H1 (cell line): Measurements from ENCODE around the gene SV2C. TPM values are rescaled to one million over a fixed set of nuclear protein-coding genes. Genes with fewer than 3 reads are reported as not detected.

Experiments
- CTCF ChIA-PET: fragments of 300-600 bp; sonication (Branson Sonifier 250); formaldehyde crosslinking; loops from one replicate; lab custom pipeline; 2021; ENCODE audit not compliant: partially characterized antibody; lab: Charles Lee
- POLR2A ChIA-PET: fragments of 300-600 bp; sonication (Branson Sonifier 250); formaldehyde crosslinking; loops from one replicate; lab custom pipeline; 2021; ENCODE audit warnings: inconsistent platforms; ENCODE audit not compliant: partially characterized antibody; lab: Charles Lee
- DNase-seq, 2 experiments: peaks; one replicate each; pipeline versions ENCODE4 v3.0.0 to v3.0.0-alpha.2; 2010 to 2022; ENCODE audit warnings: low spot score in 2 of 2, low read depth in 1 of 2, mixed read lengths in 1 of 2
- FAIRE-seq: peaks from 2 replicates; lab custom pipeline; 2011; peaks lifted over from hg19 to GRCh38; lab: Jason Lieb, UNC
- H2AFZ ChIP-seq: 2 replicates; pipeline ENCODE4 v1.8.1; 2012; ENCODE audit warnings: low read length, inconsistent platforms
- H2AK5ac ChIP-seq: 2 replicates; pipeline ENCODE4 v1.6.1; 2013; ENCODE audit warnings: low read depth, low read length
- H2BK120ac ChIP-seq: replicated peaks from 2 replicates; pipeline ENCODE3; 2013; ENCODE audit warnings: low read depth, low read length, inconsistent platforms
- H2BK12ac ChIP-seq: 2 replicates; pipeline ENCODE4 v1.6.1; 2013; ENCODE audit warnings: low read depth, low read length
- H2BK15ac ChIP-seq: 2 replicates; pipeline ENCODE4 v1.6.1; 2013; ENCODE audit warnings: low read length
- H2BK20ac ChIP-seq: 2 replicates; pipeline ENCODE4 v1.6.1; 2013; ENCODE audit warnings: low read length
- H2BK5ac ChIP-seq: 2 replicates; pipeline ENCODE4 v1.6.1; 2013; ENCODE audit warnings: low read depth, low read length
- H3K14ac ChIP-seq: 2 replicates; pipeline ENCODE4 v1.6.1; 2013; ENCODE audit warnings: inconsistent platforms; ENCODE audit not compliant: insufficient read length
- H3K18ac ChIP-seq: 2 replicates; pipeline ENCODE4 v1.6.1; 2013; ENCODE audit warnings: low read length; ENCODE audit errors: extremely low read depth
- H3K23ac ChIP-seq: 2 replicates; pipeline ENCODE4 v1.6.1; 2013; ENCODE audit warnings: inconsistent platforms; ENCODE audit not compliant: insufficient read length
- H3K23me2 ChIP-seq: 2 replicates; pipeline ENCODE4 v1.6.1; 2013; ENCODE audit warnings: low read depth, low read length
- H3K27ac ChIP-seq: 2 replicates; pipeline ENCODE4 v1.6.1; 2011; ENCODE audit warnings: low read depth, low read length, inconsistent platforms
- H3K27me3 ChIP-seq, 4 experiments: replicated peaks in 1 of 4; 1 replicate in 1 of 4; 2 replicates in 3 of 4; pipeline versions ENCODE4 v1.6.1 to v1.8.1; 2011 to 2013; ENCODE audit warnings: low read length in 3 of 4, mild to moderate bottlenecking in 3 of 4, inconsistent platforms in 2 of 4, mixed read lengths in 2 of 4, moderate library complexity in 1 of 4; ENCODE audit not compliant: control insufficient read depth in 3 of 4, insufficient read depth in 3 of 4; ENCODE audit errors: extremely low read depth in 1 of 4
- H3K36me3 ChIP-seq, 4 experiments: 2 replicates each; pipeline versions ENCODE4 v1.6.1 to v1.8.1; 2011 to 2013; ENCODE audit warnings: mild to moderate bottlenecking in 4 of 4, low read length in 3 of 4, moderate library complexity in 2 of 4, control low read depth in 1 of 4, inconsistent platforms in 1 of 4; ENCODE audit not compliant: insufficient read depth in 4 of 4, control insufficient read depth in 2 of 4
- H3K4ac ChIP-seq: replicated peaks from 2 replicates; pipeline ENCODE3; 2013; ENCODE audit warnings: low read length, low read depth, mixed read lengths, inconsistent platforms; ENCODE audit not compliant: insufficient read length
- H3K4me1 ChIP-seq, 4 experiments: replicated peaks in 1 of 4; 1 replicate in 1 of 4; 2 replicates in 3 of 4; pipeline versions ENCODE4 v1.6.1 to v1.8.1; 2011 to 2013; ENCODE audit warnings: low read length in 3 of 4, inconsistent platforms in 2 of 4, mixed read lengths in 1 of 4; ENCODE audit not compliant: insufficient read depth in 4 of 4, control insufficient read depth in 3 of 4
- H3K4me2 ChIP-seq, 2 experiments: 2 replicates each; pipeline versions ENCODE4 v1.6.1 to v1.8.1; 2011 to 2013; ENCODE audit warnings: low read depth in 2 of 2, low read length in 2 of 2, control low read depth in 1 of 2, inconsistent platforms in 1 of 2, mild to moderate bottlenecking in 1 of 2; ENCODE audit not compliant: insufficient read depth in 1 of 2
- H3K4me3 ChIP-seq, 4 experiments: fragments of 200-600, 300-600 bp in 1 of 4; sonication (generic), shearing (Covaris generic), sonication (Bioruptor Twin) in 1 of 4; 2 replicates each; pipeline versions ENCODE4 v1.5.1 to v1.8.1; 2011 to 2016; ENCODE audit warnings: low read length in 4 of 4, low read depth in 3 of 4, control low read depth in 2 of 4, inconsistent platforms in 2 of 4, mild to moderate bottlenecking in 2 of 4, mixed read lengths in 1 of 4, moderate library complexity in 1 of 4; ENCODE audit not compliant: insufficient read depth in 2 of 4; ENCODE audit errors: extremely low read depth in 1 of 4
- H3K56ac ChIP-seq: replicated peaks from 2 replicates; pipeline ENCODE3; 2013; ENCODE audit warnings: low read depth, mild to moderate bottlenecking, mixed read lengths, low read length, inconsistent platforms; ENCODE audit not compliant: insufficient read length
- H3K79me1 ChIP-seq: 2 replicates; pipeline ENCODE4 v1.6.1; 2013; ENCODE audit warnings: low read depth, low read length, control low read depth
- H3K79me2 ChIP-seq, 2 experiments: 2 replicates each; pipeline versions ENCODE4 v1.6.1 to v1.8.1; 2012 to 2013; ENCODE audit warnings: low read length in 2 of 2, mild to moderate bottlenecking in 2 of 2, inconsistent platforms in 1 of 2; ENCODE audit not compliant: insufficient read depth in 2 of 2, control insufficient read depth in 1 of 2
- H3K9ac ChIP-seq, 4 experiments: replicated peaks in 1 of 4; 1 replicate in 1 of 4; 2 replicates in 3 of 4; pipeline versions ENCODE4 v1.6.1 to v1.8.1; 2011 to 2013; ENCODE audit warnings: low read depth in 3 of 4, low read length in 3 of 4, control low read depth in 2 of 4, mild to moderate bottlenecking in 2 of 4, moderate library complexity in 2 of 4, inconsistent platforms in 1 of 4; ENCODE audit errors: extremely low read depth in 1 of 4
- H3K9me3 ChIP-seq, 2 experiments: 2 replicates each; pipeline versions ENCODE4 v1.6.1 to v1.8.1; 2012 to 2013; ENCODE audit warnings: mild to moderate bottlenecking in 2 of 2, moderate library complexity in 2 of 2, control low read depth in 1 of 2, inconsistent platforms in 1 of 2, low read depth in 1 of 2, low read length in 1 of 2, mixed read lengths in 1 of 2; ENCODE audit not compliant: insufficient read depth in 2 of 2
- H4K20me1 ChIP-seq, 2 experiments: replicated peaks in 1 of 2; 2 replicates each; pipeline versions ENCODE3 to v1.8.1; 2011 to 2013; ENCODE audit warnings: inconsistent platforms in 2 of 2, low read length in 2 of 2, mild to moderate bottlenecking in 1 of 2; ENCODE audit not compliant: insufficient read depth in 2 of 2, control insufficient read depth in 1 of 2
- H4K5ac ChIP-seq: 2 replicates; pipeline ENCODE4 v1.6.1; 2013; ENCODE audit warnings: low read length, low read depth, mixed read lengths, inconsistent platforms; ENCODE audit not compliant: insufficient read length
- H4K8ac ChIP-seq: 2 replicates; pipeline ENCODE4 v1.8.0; 2013; ENCODE audit warnings: mild to moderate bottlenecking, moderate library complexity, low read length, inconsistent platforms; ENCODE audit not compliant: insufficient read depth; ENCODE audit errors: extremely low read depth
- H4K91ac ChIP-seq: replicated peaks from 2 replicates; pipeline ENCODE3; 2013; ENCODE audit warnings: low read length, mixed read lengths, inconsistent platforms; ENCODE audit not compliant: insufficient read length
- CREB1 ChIP-seq: IDR thresholded peaks from 2 replicates; pipeline ENCODE4 v1.6.1; 2012; ENCODE audit warnings: inconsistent platforms
- JUN ChIP-seq: IDR thresholded peaks from 2 replicates; pipeline ENCODE4 v1.6.1; 2011; ENCODE audit warnings: low read depth, mild to moderate bottlenecking, improper control_type of control experiment, low read length
- RAD21 ChIP-seq, 2 experiments: IDR thresholded peaks in 1 of 2; conservative IDR thresholded peaks in 1 of 2; 2 replicates each; pipeline ENCODE4 v1.6.1; 2011; ENCODE audit warnings: low read depth in 2 of 2, low read length in 2 of 2, improper control_type of control experiment in 1 of 2, inconsistent platforms in 1 of 2, mild to moderate bottlenecking in 1 of 2, moderate library complexity in 1 of 2
- TEAD4 ChIP-seq: IDR thresholded peaks from 2 replicates; pipeline ENCODE4 v1.6.1; 2012; ENCODE audit warnings: low read depth, low read length, inconsistent platforms, mixed read lengths
- polyA plus RNA-seq, 7 experiments: library from polyadenylated mRNA; depleted of rRNA in 3 of 7; stranded (reverse) in 5 of 7; unstranded in 2 of 7; fragments of >200 nt in 5 of 7; fragments of 200-250 nt in 2 of 7; gene quantifications; 1 replicate in 5 of 7; 2 replicates in 1 of 7; 4 replicates in 1 of 7; pipeline versions ENCODE4 v1.2.1 to v1.2.3, GENCODE V29; 2011 to 2013; ENCODE audit warnings: missing spikeins in 2 of 7, mixed read lengths in 2 of 7
- total RNA-seq: library from RNA; stranded (reverse); fragmentation: NEBNext Ultra II Directional; extraction: Animal tissue kit (Norgen Biotek cat#: 25700); gene quantifications from 2 replicates; pipeline ENCODE4 v1.2.1, GENCODE V29; 2021

SV2C gene
- total and polyA plus RNA-seq, 2 of the 8 experiments (the other 6 are each of a cell fraction or from before 2014, with no cell fraction given): 0.08 to 0.24 TPM

- no peaks in the 10 kb centered on the region for H3K36me3 ChIP-seq
- no peak overlapping the region for H3K4me2 ChIP-seq
- no peaks in the 10 kb centered on the region for H3K4me1 ChIP-seq
- FAIRE-seq: no peak
- H3K23ac ChIP-seq: no peak overlapping the region
- H2AFZ ChIP-seq: no peak overlapping the region
- no peaks in the 10 kb centered on the region for H3K27me3 ChIP-seq
- no peak overlapping the region for H2BK120ac ChIP-seq
- H2BK5ac ChIP-seq: no peak overlapping the region
- H2BK12ac ChIP-seq: no peak overlapping the region
- H4K20me1 ChIP-seq: no peaks in the 10 kb centered on the region
- H4K5ac ChIP-seq: no peak overlapping the region
- H2BK15ac ChIP-seq: no peak overlapping the region
- H3K4me3 ChIP-seq: no peak overlapping the region
- H3K14ac ChIP-seq: no peak overlapping the region
- no peak overlapping the region for H4K8ac ChIP-seq
- H3K9me3 ChIP-seq: no peaks in the 10 kb centered on the region
- no peak overlapping the region for H2AK5ac ChIP-seq
- H3K4ac ChIP-seq: no peak overlapping the region
- H3K27ac ChIP-seq: no peak overlapping the region
- no peaks in the 10 kb centered on the region for H3K79me1 ChIP-seq
- no peaks in the 10 kb centered on the region for H3K79me2 ChIP-seq
- CTCF ChIA-PET: interaction anchor here (0.8 kb wide), 1 partner anchor 351 kb away, joined by 3 read pairs; no protein-coding TSS in a partner anchor
- H4K91ac ChIP-seq: no peak overlapping the region
- POLR2A ChIA-PET: no interaction called here
- H3K23me2 ChIP-seq: no peaks in the 10 kb centered on the region
- no peak overlapping the region for H3K56ac ChIP-seq
- H3K18ac ChIP-seq: no peak overlapping the region
- H3K9ac ChIP-seq: no peak overlapping the region
- TF ChIP-seq JUN (no peak), CREB1 (no peak), TEAD4 (no peak), RAD21 (IDR thresholded peaks at IDR 0.05 in 1 of 2, conservative IDR thresholded peaks at IDR 0.05 in 1 of 2; ENCODE audit: low read depth in 2 of 2, low read length in 2 of 2) (peak in 1 of 2 experiments; percentile 18; a peak in 1 of 4 replicates)
- no peak overlapping the region for H2BK20ac ChIP-seq
- DNase-seq: no peak
Observed at GRCh38 chr5:76271836-76272235, 188.7 kb downstream of the SV2C start.
